RWPE2 (cell line): Measurements from ENCODE around the gene DMWD.
A peak's percentile ranks its signal among the peaks of the same experiment; 100 is the strongest.
"Not testable (repeated sequence)": the region's sequence is repeated elsewhere in the genome, so short reads cannot be mapped to it uniquely, and the experiment has no call there.

ENCODE experiments used
- ATAC-seq: fragments of 200-7000 bp; cut with Tn5 transposase; 3 replicates; pipeline ENCODE4 v1.9.1; 2021; ENCODE audit warnings: low read depth
- DNase-seq: peaks from one replicate; pipeline ENCODE4 v3.0.0-alpha.2; 2020; ENCODE audit warnings: low spot score
- H3K27ac ChIP-seq: fragments of 450-650 bp; 2 replicates; pipeline ENCODE4 v1.5.1; 2017; ENCODE audit warnings: mild to moderate bottlenecking; ENCODE audit not compliant: poor library complexity, severe bottlenecking
- H3K27me3 ChIP-seq: fragments of 250-450 bp; sonication (Bioruptor Pico); 2 replicates; pipeline ENCODE4 v1.5.1; 2021; ENCODE audit warnings: mild to moderate bottlenecking, moderate library complexity; ENCODE audit not compliant: insufficient read depth, poor library complexity, severe bottlenecking
- H3K36me3 ChIP-seq: fragments of 250-450 bp; sonication (Bioruptor Pico); 2 replicates; pipeline ENCODE4 v1.5.1; 2020; ENCODE audit warnings: low read depth, mild to moderate bottlenecking, moderate library complexity
- H3K4me1 ChIP-seq: fragments of 250-450 bp; sonication (Bioruptor Pico); 2 replicates; pipeline ENCODE4 v1.5.1; 2021; ENCODE audit warnings: mild to moderate bottlenecking, moderate library complexity; ENCODE audit not compliant: insufficient read depth, poor library complexity, severe bottlenecking
- H3K4me3 ChIP-seq: fragments of 250-450 bp; sonication (Bioruptor Pico); 2 replicates; pipeline ENCODE4 v1.5.1; 2021; ENCODE audit warnings: mild to moderate bottlenecking, moderate library complexity; ENCODE audit not compliant: severe bottlenecking
- H3K9me3 ChIP-seq: fragments of 250-450 bp; sonication (Bioruptor Pico); 2 replicates; pipeline ENCODE4 v1.5.1; 2021; ENCODE audit warnings: mild to moderate bottlenecking, moderate library complexity; ENCODE audit not compliant: severe bottlenecking
- TF ChIP-seq, protein P1 (sequence below): fragments of 450-650 bp; IDR thresholded peaks from one replicate; pipeline ENCODE4 v1.5.1; 2017; ENCODE audit warnings: mild to moderate bottlenecking, moderate library complexity; ENCODE audit not compliant: poor library complexity, severe bottlenecking

The DMWD gene

DNA sequence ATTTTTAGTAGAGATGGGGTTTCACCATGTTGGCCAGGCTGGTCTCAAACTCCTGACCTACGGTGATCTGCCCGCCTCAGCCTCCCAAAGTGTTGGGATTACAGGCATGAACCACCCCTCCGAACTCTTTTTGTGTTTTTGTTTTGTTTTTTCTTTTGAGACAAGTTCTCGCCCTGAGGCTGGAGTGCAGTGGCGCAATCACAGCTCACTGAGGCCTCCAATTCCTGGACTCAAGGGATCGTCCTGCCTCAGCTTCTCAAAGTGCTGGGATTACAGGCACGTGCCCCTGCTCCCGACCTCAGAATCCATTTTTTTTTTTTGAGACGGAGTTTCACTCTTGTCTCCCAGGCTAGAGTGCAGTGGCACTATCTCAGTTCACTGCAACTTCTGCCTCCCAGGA, 35.0 kb downstream of the DMWD start:
- peaks cover 4% of the 10 kb centered on the region for H3K4me1 ChIP-seq
- ATAC-seq (no peak), DNase-seq (no peak)
- TF ChIP-seq, protein P1, sequence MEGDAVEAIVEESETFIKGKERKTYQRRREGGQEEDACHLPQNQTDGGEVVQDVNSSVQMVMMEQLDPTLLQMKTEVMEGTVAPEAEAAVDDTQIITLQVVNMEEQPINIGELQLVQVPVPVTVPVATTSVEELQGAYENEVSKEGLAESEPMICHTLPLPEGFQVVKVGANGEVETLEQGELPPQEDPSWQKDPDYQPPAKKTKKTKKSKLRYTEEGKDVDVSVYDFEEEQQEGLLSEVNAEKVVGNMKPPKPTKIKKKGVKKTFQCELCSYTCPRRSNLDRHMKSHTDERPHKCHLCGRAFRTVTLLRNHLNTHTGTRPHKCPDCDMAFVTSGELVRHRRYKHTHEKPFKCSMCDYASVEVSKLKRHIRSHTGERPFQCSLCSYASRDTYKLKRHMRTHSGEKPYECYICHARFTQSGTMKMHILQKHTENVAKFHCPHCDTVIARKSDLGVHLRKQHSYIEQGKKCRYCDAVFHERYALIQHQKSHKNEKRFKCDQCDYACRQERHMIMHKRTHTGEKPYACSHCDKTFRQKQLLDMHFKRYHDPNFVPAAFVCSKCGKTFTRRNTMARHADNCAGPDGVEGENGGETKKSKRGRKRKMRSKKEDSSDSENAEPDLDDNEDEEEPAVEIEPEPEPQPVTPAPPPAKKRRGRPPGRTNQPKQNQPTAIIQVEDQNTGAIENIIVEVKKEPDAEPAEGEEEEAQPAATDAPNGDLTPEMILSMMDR, result no peak
- no peaks in the 10 kb centered on the region for H3K27me3 ChIP-seq
- H3K27ac ChIP-seq, result no peak overlapping the region
- no peaks in the 10 kb centered on the region for H3K9me3 ChIP-seq
- no peak overlapping the region for H3K4me3 ChIP-seq
- no peaks in the 10 kb centered on the region for H3K36me3 ChIP-seq

DNA sequence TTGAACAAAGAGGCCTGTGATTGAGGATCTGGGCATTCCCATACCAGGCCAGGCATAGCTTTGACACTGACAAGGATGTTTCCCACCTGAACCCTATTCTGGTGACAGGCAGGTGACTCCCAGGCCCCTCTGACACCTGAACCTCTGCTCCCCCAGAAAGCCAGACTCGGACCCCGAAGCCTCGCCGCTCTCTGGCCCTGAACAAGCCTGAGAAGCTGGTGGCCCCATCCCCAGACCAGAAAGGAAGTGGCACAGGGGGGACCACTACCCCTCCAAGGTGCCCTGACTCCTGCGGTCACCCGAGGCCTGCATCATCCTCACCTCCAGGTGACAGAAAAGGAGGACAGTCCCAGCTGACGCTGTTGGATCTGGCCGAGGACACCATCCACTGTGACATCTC, 38.3 kb downstream of the DMWD start:
- no peak overlapping the region for H3K4me3 ChIP-seq
- H3K4me1 ChIP-seq, result peaks cover 8% of the 10 kb centered on the region
- no peaks in the 10 kb centered on the region for H3K36me3 ChIP-seq
- no peaks in the 10 kb centered on the region for H3K27me3 ChIP-seq
- H3K9me3 ChIP-seq, result no peaks in the 10 kb centered on the region
- ATAC-seq, result no peak
- H3K27ac ChIP-seq, result no peak overlapping the region
- no peak for DNase-seq
- TF ChIP-seq, protein P1, result no peak

DNA sequence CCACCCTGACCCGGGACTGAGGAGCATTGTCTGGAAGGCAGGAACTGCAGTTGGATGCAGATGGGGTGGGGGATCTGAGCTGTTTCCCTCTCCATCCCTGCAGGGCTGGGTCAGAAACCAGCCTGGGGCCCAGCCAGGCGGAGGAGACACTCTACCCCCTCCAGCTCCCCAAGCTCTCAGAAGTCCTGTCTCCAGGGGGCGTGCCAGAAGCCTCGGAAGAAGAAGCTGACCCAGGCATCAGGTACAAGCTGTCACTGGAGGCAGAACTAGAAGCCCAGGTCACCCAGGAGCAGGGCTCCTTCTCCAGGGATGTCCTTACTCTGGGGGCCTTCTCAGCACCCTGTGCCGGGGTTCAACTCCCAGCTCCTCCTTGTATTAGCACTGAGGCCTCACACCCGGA, 39.1 kb downstream of the DMWD start:
- H3K4me1 ChIP-seq, result peaks cover 11% of the 10 kb centered on the region
- TF ChIP-seq, protein P1, result no peak
- H3K4me3 ChIP-seq, result no peak overlapping the region
- no peaks in the 10 kb centered on the region for H3K36me3 ChIP-seq
- H3K9me3 ChIP-seq, result no peaks in the 10 kb centered on the region
- peak overlapping the region; percentile 73 for H3K27ac ChIP-seq
- no peaks in the 10 kb centered on the region for H3K27me3 ChIP-seq
- ATAC-seq, result no peak
- no peak for DNase-seq

DNA sequence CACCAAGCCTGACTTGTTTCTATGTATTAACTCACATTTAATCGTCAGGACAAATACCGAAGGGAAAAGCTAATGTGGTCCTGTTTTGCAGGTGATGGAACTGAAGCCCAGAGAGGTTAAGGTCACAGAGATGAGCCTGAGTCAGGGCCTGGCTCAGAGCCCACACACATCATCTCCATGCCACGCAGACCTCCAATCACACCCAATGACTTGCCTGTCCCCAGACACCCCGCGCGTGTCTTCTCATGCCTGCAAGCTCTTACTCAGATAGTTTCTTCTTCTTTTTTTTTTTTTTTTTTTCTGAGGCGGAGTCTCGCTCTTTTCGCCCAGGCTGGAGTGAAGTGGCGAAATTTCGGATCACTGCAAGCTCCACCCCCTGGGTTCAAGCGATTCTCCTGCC, 40.0 kb downstream of the DMWD start:
- Histone ChIP-seq H3K9me3 (no peaks in the 10 kb centered on the region), H3K4me1 (peaks cover 11% of the 10 kb centered on the region), H3K4me3 (no peak overlapping the region), H3K36me3 (no peaks in the 10 kb centered on the region), H3K27me3 (no peaks in the 10 kb centered on the region), H3K27ac (peak overlapping the region; percentile 73)
- ATAC-seq (peak; percentile 91), DNase-seq (peak; percentile 94)
- TF ChIP-seq, protein P1, result no peak

DNA sequence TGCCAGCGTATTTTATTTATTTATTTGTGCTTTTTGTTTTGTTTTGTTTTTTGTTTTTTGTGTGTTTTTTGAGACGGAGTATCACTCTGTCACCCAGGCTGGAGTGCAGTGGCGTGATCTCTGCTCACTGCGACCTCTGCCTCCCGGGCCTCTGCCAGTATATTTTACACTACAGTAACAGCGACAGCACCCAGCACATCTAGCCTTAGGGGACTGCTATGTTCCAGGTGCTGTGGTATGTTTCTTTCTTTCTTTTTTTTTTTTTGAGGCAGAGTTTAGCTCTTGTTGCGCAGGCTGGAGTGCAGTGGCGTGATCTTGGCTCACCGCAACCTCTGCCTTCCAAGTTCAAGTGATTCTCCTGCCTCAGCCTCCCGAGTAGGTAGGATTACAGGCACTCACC, 41.2 kb downstream of the DMWD start:
- not testable (repeated sequence) for ATAC-seq, H3K36me3 ChIP-seq, H3K9me3 ChIP-seq, DNase-seq, H3K4me3 ChIP-seq, H3K27me3 ChIP-seq
- H3K4me1 ChIP-seq, result peaks cover 11% of the 10 kb centered on the region
- peak overlapping the region; percentile 73 for H3K27ac ChIP-seq
